PC-3 (cell line): Measurements from ENCODE around the gene DCAF12.

ENCODE experiments used
- CTCF ChIP-seq: fragments of 300-600 bp; sonication (generic); conservative IDR thresholded peaks from 2 replicates; pipeline ENCODE4 v1.5.1; 2017; ENCODE audit warnings: antibody characterized with exemption, low read depth, mild to moderate bottlenecking, low read length
- EZH2 ChIP-seq: fragments of 300-600 bp; sonication (generic); IDR thresholded peaks from one replicate; pipeline ENCODE4 v1.6.1; 2017; ENCODE audit warnings: antibody characterized with exemption, mild to moderate bottlenecking, low read length; ENCODE audit not compliant: unreplicated experiment
- EZH2phosphoT487 ChIP-seq: fragments of 300-600 bp; sonication (generic); IDR thresholded peaks from 2 replicates; pipeline ENCODE4 v1.6.1; 2018; ENCODE audit warnings: mild to moderate bottlenecking, antibody characterized with exemption, low read length, borderline replicate concordance

DNA sequence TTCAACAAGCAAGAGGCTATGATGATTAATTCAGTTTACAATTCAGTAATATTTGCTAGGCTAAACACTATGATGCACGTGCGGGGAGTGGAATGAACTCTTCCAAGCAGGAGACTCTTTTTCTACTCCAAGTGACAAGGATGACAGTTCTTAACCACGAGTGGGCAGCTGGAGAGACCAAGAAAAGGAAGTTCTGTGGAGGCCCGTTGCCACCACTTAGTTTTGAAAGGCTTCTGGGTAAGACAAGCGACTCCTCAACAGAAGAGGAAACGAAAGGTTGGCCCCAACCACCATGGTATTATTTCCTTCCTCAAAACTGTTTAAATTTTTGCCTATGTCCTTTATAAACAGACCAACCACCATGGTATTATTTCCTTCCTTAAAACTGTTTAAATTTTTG is 2.8 kb downstream of the DCAF12 start:
- TF ChIP-seq EZH2 (no peak), CTCF (no peak), EZH2phosphoT487 (no peak)
